Right lung (tissue), 5 donors: Measurements from ENCODE around the gene TNFRSF17. TPM values are rescaled to one million over a fixed set of nuclear protein-coding genes. Genes with fewer than 3 reads are reported as not detected.
"Not testable (repeated sequence)": the region's sequence is repeated elsewhere in the genome, so short reads cannot be mapped to it uniquely, and the experiment has no call there.

Source experiments
- DNase-seq, 2 donors: peaks; one replicate each; pipeline ENCODE4 v3.0.0-alpha.2; 2013
- polyA plus RNA-seq, 5 donors: library from polyadenylated mRNA; unstranded; fragments of 120-200 nt; gene quantifications; one replicate each; pipeline versions ENCODE4 v1.2.1 to v1.2.3, GENCODE V29; 2013; ENCODE audit warnings: inconsistent platforms in 1 of 5, low replicate concordance in 1 of 5; ENCODE audit not compliant: insufficient read length in 5 of 5, insufficient read depth in 1 of 5

TNFRSF17 gene
- polyA plus RNA-seq, 5 donors = 0.22 to 0.30 TPM; not detected in 3

DNA sequence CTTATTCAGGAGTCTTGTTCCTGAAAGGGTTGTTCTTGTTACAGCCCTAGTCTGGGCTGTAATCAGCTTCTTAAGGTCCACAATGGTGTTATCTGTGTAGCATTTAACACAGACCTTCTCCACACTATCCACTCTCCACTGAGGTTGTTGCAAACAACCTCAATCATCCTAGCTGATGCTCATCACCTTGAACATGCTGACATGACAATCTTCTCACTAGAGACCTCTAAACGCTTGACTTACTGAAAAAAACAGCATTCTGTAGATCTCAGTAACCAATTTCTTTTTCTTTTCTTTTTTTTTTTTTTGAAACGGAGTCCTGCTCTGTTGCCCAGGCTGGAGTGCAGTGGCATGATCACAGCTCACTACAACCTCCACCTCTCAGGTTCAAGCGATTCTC lies 3.6 kb downstream of the TNFRSF17 start:
- DNase-seq = no peak

- DNase-seq = not testable (repeated sequence)
Observed at GRCh38 chr16:11970292-11970691, 5.3 kb downstream of the TNFRSF17 start.

DNA sequence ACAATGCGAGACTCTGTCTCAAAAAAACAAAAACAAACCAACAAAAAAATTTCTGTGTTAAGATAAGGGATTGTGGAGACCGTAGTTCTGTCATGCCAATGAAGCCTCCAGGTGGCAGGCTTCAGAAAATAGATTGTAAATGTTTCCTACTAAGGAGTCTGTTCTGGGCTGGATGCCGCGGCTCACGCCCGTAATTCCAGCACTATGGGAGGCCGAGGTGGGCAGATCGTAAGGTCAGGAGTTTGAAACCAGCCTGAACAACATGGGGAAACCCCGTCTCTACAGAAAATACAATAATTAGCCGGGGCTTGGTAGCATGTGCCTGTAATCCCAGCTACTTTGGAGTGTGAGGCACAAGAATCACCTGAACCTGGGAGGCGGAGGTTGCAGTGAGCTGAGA lies 7.1 kb downstream of the TNFRSF17 start:
- DNase-seq = no peak

- DNase-seq = peak; percentile 39 to 45
Observed at GRCh38 chr16:11973070-11973469, 8.1 kb downstream of the TNFRSF17 start.

DNA sequence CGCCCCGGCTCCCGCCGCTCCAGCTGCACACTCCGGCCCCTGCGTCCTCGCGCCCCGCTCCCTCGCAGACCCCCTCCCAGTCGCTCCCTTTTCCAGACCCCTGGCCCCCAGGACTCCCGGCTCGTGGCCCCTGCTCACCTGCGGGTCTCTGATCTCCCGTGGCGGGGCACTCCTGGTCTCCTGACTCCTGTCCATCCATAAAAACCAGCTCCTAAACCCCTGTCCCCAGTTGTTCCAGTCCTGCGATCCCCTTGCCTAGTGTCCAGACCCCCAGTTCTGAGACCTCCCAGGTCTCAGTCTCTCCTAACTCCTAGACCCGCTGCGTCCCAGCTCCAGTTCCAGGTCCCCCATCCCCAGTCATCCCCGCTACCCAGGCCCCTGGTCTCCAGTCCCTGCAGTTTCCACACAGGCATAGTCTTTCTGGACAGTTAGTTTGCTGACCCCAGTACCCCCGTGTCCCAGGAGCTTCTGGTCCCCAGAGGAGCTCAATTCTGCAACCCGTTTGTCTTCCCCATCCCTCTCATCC lies 11.9 kb downstream of the TNFRSF17 start:
- DNase-seq = no peak

- no peak for DNase-seq
Observed at GRCh38 chr16:11977376-11978041, 12.5 kb downstream of the TNFRSF17 start.

GRCh38 chr16:11978080-11978479 lies 13.1 kb downstream of the TNFRSF17 start:
- no peak for DNase-seq

DNA sequence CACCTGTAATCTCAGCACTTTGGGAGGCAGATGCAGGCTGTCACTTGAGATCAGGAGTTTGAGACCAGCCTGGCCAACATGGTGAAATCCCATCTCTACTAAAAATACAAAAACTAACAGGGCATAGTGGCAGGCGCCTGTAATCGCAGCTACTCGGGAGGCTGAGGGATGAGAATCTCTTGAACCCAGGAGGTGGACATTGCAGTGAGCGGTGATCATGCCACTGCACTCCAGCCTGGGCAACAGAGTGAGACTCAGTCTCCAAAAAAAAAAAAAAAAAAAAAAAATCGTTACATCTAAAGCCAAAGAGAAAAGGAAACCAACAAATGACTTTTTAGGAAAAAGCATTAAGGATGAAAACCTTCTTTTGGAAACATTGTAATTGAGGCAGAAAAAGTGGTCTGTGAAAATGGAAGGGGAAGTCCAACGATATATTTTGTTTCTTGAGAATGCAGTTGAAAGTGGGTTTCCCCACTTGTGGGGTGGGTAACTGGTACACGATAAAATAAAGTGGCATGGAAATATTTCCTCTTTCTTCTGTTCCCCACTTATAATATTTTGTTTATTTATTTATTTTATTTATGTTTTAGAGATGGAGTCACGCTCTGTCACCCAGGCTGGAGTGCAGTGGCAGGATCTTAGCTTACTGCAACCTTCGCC lies 14.1 kb downstream of the TNFRSF17 start:
- DNase-seq = no peak

- no peak for DNase-seq
Observed at GRCh38 chr16:11980136-11980844, 15.3 kb downstream of the TNFRSF17 start.

GRCh38 chr16:11985250-11985649 lies 20.2 kb downstream of the TNFRSF17 start:
- no peak for DNase-seq

- no peak for DNase-seq
Observed at GRCh38 chr16:11986521-11987057, 21.6 kb downstream of the TNFRSF17 start.

- DNase-seq = no peak
Observed at GRCh38 chr16:11988258-11988978, 23.4 kb downstream of the TNFRSF17 start.

DNA sequence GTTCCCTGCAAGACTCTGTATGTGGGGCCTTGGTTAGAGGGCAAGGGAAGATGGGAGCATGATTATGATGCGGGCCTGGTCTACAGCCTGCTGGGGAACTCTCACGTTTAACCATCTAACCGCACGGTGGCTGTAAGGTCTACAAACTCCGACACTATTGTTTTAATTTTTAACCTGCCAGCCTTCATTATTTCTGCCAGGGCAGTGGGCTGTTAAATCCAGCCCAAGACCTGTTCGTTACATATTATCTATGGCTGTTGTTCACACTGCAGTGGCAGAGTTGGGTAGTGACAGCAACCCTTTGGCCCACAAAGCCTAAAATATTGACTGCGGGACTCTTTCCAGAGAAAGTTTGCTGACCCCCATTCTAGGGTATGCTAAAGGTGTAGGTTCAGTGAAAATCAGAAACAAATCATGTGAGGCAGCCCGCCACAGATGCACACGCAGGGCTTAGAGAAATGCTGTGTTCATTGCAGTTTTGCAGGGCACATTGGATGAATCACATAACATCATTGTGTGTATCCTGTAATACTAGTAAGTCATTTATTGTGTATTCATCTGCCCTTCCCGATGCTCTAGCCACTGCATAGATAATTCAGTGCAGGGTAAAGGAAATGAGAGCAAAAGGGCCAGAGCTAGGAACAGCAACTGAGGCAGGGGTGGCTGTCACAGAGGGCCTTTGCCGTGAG lies 25.8 kb downstream of the TNFRSF17 start:
- DNase-seq = no peak

DNA sequence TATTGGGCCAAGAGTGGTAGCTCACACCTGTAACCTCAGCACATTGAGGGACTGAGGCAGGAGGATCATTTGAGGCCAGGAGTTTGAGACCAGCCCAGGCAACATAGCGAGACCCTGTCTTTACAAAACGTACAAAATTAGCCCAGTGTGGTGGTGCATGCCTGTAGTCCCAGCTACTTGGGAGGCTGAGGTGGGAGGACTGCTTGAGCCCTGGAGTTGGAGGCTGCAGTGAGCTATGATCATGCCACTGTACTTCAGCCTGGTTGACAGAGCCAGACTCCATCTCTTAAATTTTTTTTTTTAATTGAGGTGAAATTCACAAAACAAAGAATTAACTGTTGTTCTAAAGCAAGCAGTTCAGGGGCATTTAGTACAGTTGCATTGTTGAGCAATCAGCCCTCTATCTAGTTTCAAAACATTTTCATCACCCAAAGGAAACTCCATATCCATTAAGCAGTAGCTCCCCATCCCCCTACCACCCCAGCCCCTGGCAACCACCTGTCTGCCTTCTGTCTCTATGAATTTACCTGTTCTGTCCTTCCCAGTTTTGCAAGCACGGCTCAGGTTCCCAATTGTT lies 27.1 kb downstream of the TNFRSF17 start:
- no peak for DNase-seq

GRCh38 chr16:11992586-11993524 lies 27.8 kb downstream of the TNFRSF17 start:
- no peak for DNase-seq

DNA sequence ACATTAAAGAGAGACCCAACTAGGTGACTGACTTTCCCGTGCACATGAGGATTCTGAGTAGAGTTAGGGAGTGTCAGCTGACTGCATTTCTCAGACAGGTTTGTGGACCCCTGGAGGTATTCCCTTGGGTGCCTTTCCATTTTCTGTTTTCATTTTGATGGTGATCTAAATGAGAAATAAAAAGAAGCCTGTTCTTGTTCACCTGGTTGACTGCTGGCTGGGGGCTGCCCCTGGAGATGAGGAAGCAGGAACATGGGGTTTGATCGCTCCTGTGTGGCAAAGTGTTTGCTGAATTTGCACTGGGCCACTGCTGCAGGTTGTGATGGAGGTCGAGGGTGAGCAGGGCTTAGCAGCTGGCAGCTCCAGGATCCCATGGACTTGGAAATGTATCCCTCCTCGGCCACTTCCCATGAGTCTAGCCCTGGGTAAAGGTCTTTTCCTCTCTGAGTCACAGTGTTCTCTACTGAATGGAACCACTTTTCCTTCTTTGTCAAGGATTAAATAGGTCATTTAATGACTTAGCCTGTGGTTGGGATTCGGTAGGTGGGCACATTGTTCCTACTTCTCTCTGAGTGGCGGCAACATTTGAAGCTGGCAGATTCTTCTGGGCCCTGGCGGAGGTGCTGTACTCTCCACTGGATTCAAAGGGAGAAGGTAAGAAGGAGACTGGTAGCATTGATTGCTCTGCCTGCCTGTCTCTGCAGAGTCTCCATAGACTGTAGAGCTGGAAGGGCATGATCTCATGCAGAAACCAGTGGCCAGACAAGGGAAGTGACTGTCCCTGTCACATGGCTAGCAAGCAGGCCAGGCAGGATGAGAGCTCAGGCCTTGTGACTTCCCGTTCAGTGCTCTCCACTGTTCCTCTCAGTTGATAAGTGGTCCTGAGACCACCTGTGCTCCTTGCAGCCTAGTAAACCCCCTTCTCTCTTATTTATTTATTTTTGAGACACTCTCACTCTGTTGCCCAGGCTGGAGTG lies 29.4 kb downstream of the TNFRSF17 start:
- no peak for DNase-seq

GRCh38 chr16:11996433-11997330 lies 31.7 kb downstream of the TNFRSF17 start:
- DNase-seq = no peak
